Measurements from ENCODE around the gene GJA9.

- TF ChIP-seq SUZ12 (IDR thresholded peaks at IDR 0.05; ENCODE audit: extremely low read depth, insufficient read depth, insufficient read length), result no peak
- no peak for TF ChIP-seq ZNF274 (IDR thresholded peaks at IDR 0.05; ENCODE audit: low read depth, low read length)
- no peak for TF ChIP-seq YY1 (IDR thresholded peaks at IDR 0.05; ENCODE audit: insufficient read depth, insufficient read length)
Observed at GRCh38 chr1:38826886-38827285, 54.5 kb downstream of the GJA9 start.

All from NT2/D1 (cell line).